ENCODE results near the gene TBRG1.

DNA sequence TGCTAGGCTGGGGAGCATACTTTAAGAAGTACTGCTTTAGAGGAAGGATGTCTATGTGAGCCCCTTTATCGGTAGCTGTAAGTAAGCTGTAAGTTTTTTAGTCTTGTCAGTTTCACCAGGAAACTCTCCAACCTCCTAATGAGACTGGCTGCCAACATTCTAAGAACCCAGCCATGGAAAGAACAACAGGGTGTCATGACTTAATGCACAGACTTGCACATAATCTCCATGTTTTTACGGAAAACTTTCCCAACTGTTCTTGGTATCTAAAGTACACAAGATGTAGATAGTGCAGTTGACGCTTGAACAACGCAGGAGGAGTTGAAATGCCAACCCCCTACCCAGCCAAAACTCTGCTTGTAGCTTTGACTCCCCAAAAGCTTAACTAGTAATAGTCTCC, 43.9 kb upstream of the TBRG1 start:
- TF ChIP-seq MYC (IDR thresholded peaks at IDR 0.05; ENCODE audit: borderline replicate concordance, low read length) (no peak), MAZ (IDR thresholded peaks at IDR 0.05; ENCODE audit: borderline replicate concordance, low read depth, low read length) (no peak), KDM5A (IDR thresholded peaks at IDR 0.05) (no peak)
- TF ChIP-seq, protein P1, sequence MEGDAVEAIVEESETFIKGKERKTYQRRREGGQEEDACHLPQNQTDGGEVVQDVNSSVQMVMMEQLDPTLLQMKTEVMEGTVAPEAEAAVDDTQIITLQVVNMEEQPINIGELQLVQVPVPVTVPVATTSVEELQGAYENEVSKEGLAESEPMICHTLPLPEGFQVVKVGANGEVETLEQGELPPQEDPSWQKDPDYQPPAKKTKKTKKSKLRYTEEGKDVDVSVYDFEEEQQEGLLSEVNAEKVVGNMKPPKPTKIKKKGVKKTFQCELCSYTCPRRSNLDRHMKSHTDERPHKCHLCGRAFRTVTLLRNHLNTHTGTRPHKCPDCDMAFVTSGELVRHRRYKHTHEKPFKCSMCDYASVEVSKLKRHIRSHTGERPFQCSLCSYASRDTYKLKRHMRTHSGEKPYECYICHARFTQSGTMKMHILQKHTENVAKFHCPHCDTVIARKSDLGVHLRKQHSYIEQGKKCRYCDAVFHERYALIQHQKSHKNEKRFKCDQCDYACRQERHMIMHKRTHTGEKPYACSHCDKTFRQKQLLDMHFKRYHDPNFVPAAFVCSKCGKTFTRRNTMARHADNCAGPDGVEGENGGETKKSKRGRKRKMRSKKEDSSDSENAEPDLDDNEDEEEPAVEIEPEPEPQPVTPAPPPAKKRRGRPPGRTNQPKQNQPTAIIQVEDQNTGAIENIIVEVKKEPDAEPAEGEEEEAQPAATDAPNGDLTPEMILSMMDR (IDR thresholded peaks at IDR 0.05), result no peak

Data from A549 (cell line).